GM23248 (cell line): ENCODE measurements around the gene NPB. TPM values are rescaled to one million over a fixed set of nuclear protein-coding genes. Genes with fewer than 3 reads are reported as not detected.

Source experiments
- DNase-seq: peaks from one replicate; pipeline ENCODE4 v3.0.0-alpha.2; 2015
- H2AFZ ChIP-seq: fragments of 200-600 bp; sonication (generic); 2 replicates; pipeline ENCODE4 v1.6.1; 2016; ENCODE audit warnings: antibody characterized with exemption
- H3F3A ChIP-seq: fragments of 200-600 bp; sonication (generic); 2 replicates; pipeline ENCODE4 v1.6.1; 2016; ENCODE audit warnings: mild to moderate bottlenecking, antibody characterized with exemption, mixed run types; ENCODE audit not compliant: insufficient read depth
- H3K27ac ChIP-seq: fragments of 200-600 bp; sonication (generic); 2 replicates; pipeline ENCODE4 v1.5.1; 2016; ENCODE audit warnings: mild to moderate bottlenecking
- H3K27me3 ChIP-seq: fragments of 200-600 bp; sonication (generic); replicated peaks from 2 replicates; pipeline ENCODE4 v1.6.1; 2016; ENCODE audit warnings: mild to moderate bottlenecking; ENCODE audit not compliant: insufficient read depth
- H3K36me3 ChIP-seq: fragments of 200-600 bp; sonication (generic); 2 replicates; pipeline ENCODE4 v1.6.1; 2016; ENCODE audit warnings: low read depth, mild to moderate bottlenecking
- H3K4me1 ChIP-seq: fragments of 200-600 bp; sonication (generic); 2 replicates; pipeline ENCODE4 v1.6.1; 2016; ENCODE audit warnings: mild to moderate bottlenecking; ENCODE audit not compliant: insufficient read depth
- H3K4me2 ChIP-seq: fragments of 200-600 bp; sonication (generic); one replicate; pipeline ENCODE4 v1.6.1; 2016; ENCODE audit warnings: mild to moderate bottlenecking; ENCODE audit not compliant: unreplicated experiment
- H3K4me3 ChIP-seq: fragments of 200-600 bp; sonication (generic); 2 replicates; pipeline ENCODE4 v1.5.1; 2016; ENCODE audit warnings: mild to moderate bottlenecking
- H3K79me2 ChIP-seq: fragments of 200-600 bp; sonication (generic); 2 replicates; pipeline ENCODE4 v1.6.1; 2016; ENCODE audit warnings: mild to moderate bottlenecking; ENCODE audit not compliant: insufficient read depth
- H3K9ac ChIP-seq: fragments of 200-600 bp; sonication (generic); 2 replicates; pipeline ENCODE4 v1.6.1; 2016; ENCODE audit warnings: mild to moderate bottlenecking
- H3K9me2 ChIP-seq: fragments of 200-600 bp; sonication (generic); 2 replicates; pipeline ENCODE4 v1.6.1; 2016; ENCODE audit warnings: mixed run types, mild to moderate bottlenecking, moderate library complexity; ENCODE audit not compliant: insufficient read depth
- H3K9me3 ChIP-seq: fragments of 200-600 bp; sonication (generic); one replicate; pipeline ENCODE4 v1.6.1; 2017; ENCODE audit warnings: low read depth
- H4K20me1 ChIP-seq: fragments of 200-600 bp; sonication (generic); 2 replicates; pipeline ENCODE4 v1.6.0; 2016; ENCODE audit not compliant: insufficient read depth
- EZH2 ChIP-seq: fragments of 200-600 bp; sonication (generic); IDR thresholded peaks from 2 replicates; pipeline ENCODE4 v1.6.1; 2018; ENCODE audit warnings: antibody characterized with exemption, mild to moderate bottlenecking; ENCODE audit not compliant: insufficient read depth, poor library complexity, severe bottlenecking
- EZH2phosphoT487 ChIP-seq: fragments of 200-600 bp; sonication (generic); IDR thresholded peaks from 2 replicates; pipeline ENCODE4 v1.6.1; 2018; ENCODE audit warnings: antibody characterized with exemption, moderate library complexity, mild to moderate bottlenecking, low read depth; ENCODE audit not compliant: insufficient read depth
- WGBS, 2 experiments: methylation state at CpG; one replicate each; pipeline ENCODE4 v1.1.6; 2015 to 2017; ENCODE audit warnings: low lambda C conversion rate in 2 of 2, low coverage in 1 of 2; ENCODE audit errors: missing lambda C conversion rate in 2 of 2; 5-methylcytosine and 5-hydroxymethylcytosine counted together
- in situ Hi-C: fragments of 300-500 bp; cut with MboI; formaldehyde crosslinking; loops from 2 replicates; pipeline ENCODE4 v1.15.0; 2020
- polyA plus RNA-seq: library from polyadenylated mRNA; unstranded; fragments of >200 nt; fragmentation: Nextera tagmentation; extraction: Ambion mirVana; gene quantifications from 2 replicates; pipeline ENCODE4 v1.2.1, GENCODE V29; 2016
- total RNA-seq: library from RNA; depleted of rRNA; stranded (reverse); fragments of >200 nt; shearing (Covaris generic); gene quantifications from 2 replicates; pipeline ENCODE4 v1.2.3, GENCODE V29; 2014

The NPB gene
- total and polyA plus RNA-seq, 2 experiments from 2014 or later, result 1.1 to 2.4 TPM

GRCh38 chr17:81931557-81932332 is 29.7 kb downstream of the NPB start:
- in situ Hi-C loops, result no loop called here
- TF ChIP-seq EZH2phosphoT487, result no peak
- TF ChIP-seq EZH2, result no peak
- Histone ChIP-seq H3K79me2 (peaks cover 19% of the 10 kb centered on the region), H4K20me1 (no peaks in the 10 kb centered on the region), H3K4me2 (no peak overlapping the region), H3F3A (no peaks in the 10 kb centered on the region), H3K27ac (no peak overlapping the region), H3K27me3 (no peaks in the 10 kb centered on the region), H3K36me3 (no peaks in the 10 kb centered on the region), H3K4me1 (0 out of 2 replicates have a peak, but pooled peaks cover 4% of the 10 kb centered on the region), H3K9me3 (no peaks in the 10 kb centered on the region), H2AFZ (no peak overlapping the region), H3K9ac (no peak overlapping the region), H3K4me3 (no peak overlapping the region), H3K9me2 (no peaks in the 10 kb centered on the region)
- WGBS, 2 experiments, result 20 to 21% methylated on average over 14 to 15 of the region's 15 CpGs
- DNase-seq, result no peak

GRCh38 chr17:81932333-81932983 is 30.4 kb downstream of the NPB start:
- no peak for DNase-seq
- Histone ChIP-seq H2AFZ (no peak overlapping the region), H3K9me2 (no peaks in the 10 kb centered on the region), H3K36me3 (no peaks in the 10 kb centered on the region), H3K27me3 (no peaks in the 10 kb centered on the region), H4K20me1 (no peaks in the 10 kb centered on the region), H3K4me1 (0 out of 2 replicates have a peak, but pooled peaks cover 4% of the 10 kb centered on the region), H3K4me2 (no peak overlapping the region), H3K9me3 (no peaks in the 10 kb centered on the region), H3K79me2 (peaks cover 16% of the 10 kb centered on the region), H3K27ac (no peak overlapping the region), H3K9ac (no peak overlapping the region), H3F3A (no peaks in the 10 kb centered on the region), H3K4me3 (no peak overlapping the region)
- TF ChIP-seq EZH2phosphoT487, result no peak
- no peak for TF ChIP-seq EZH2
- 66 to 75% methylated on average over 9 of the region's 9 CpGs for WGBS, 2 experiments
- in situ Hi-C loops, result no loop called here

- Histone ChIP-seq H3K9me3 (no peaks in the 10 kb centered on the region), H3K27me3 (no peaks in the 10 kb centered on the region), H3K4me3 (no peak overlapping the region), H4K20me1 (no peaks in the 10 kb centered on the region), H3K9me2 (no peaks in the 10 kb centered on the region), H3K9ac (no peak overlapping the region), H2AFZ (no peak overlapping the region), H3K36me3 (no peaks in the 10 kb centered on the region), H3K79me2 (peaks cover 16% of the 10 kb centered on the region), H3K27ac (no peak overlapping the region), H3K4me2 (no peak overlapping the region), H3F3A (no peaks in the 10 kb centered on the region), H3K4me1 (0 out of 2 replicates have a peak, but pooled peaks cover 7% of the 10 kb centered on the region)
- no peak for TF ChIP-seq EZH2
- no peak for TF ChIP-seq EZH2phosphoT487
- 90 to 93% methylated on average over 12 to 14 of the region's 14 CpGs for WGBS, 2 experiments
- in situ Hi-C loops, result no loop called here
- DNase-seq, result no peak
These were observed 31.2 kb downstream of the NPB start for GRCh38 chr17:81933178-81933699.

GRCh38 chr17:81934098-81934757 is 32.2 kb downstream of the NPB start:
- in situ Hi-C loops, result no loop called here
- H3K9me3 ChIP-seq, result no peaks in the 10 kb centered on the region
- no peak overlapping the region for H3K9ac ChIP-seq
- H3K4me1 ChIP-seq, result 0 out of 2 replicates have a peak, but pooled peaks cover 7% of the 10 kb centered on the region
- H3K36me3 ChIP-seq, result no peaks in the 10 kb centered on the region
- H3K4me2 ChIP-seq, result no peak overlapping the region
- H3F3A ChIP-seq, result no peaks in the 10 kb centered on the region
- no peaks in the 10 kb centered on the region for H3K27me3 ChIP-seq
- no peak overlapping the region for H3K4me3 ChIP-seq
- H2AFZ ChIP-seq, result no peak overlapping the region
- no peaks in the 10 kb centered on the region for H4K20me1 ChIP-seq
- no peaks in the 10 kb centered on the region for H3K9me2 ChIP-seq
- WGBS, 2 experiments, result 94 to 96% methylated on average over 22 to 23 of the region's 23 CpGs
- H3K79me2 ChIP-seq, result peaks cover 16% of the 10 kb centered on the region
- DNase-seq, result no peak
- no peak overlapping the region for H3K27ac ChIP-seq
- TF ChIP-seq EZH2phosphoT487 (no peak), EZH2 (no peak)
